ENCODE data around the gene MS4A6A.

- TF ChIP-seq, protein P1, sequence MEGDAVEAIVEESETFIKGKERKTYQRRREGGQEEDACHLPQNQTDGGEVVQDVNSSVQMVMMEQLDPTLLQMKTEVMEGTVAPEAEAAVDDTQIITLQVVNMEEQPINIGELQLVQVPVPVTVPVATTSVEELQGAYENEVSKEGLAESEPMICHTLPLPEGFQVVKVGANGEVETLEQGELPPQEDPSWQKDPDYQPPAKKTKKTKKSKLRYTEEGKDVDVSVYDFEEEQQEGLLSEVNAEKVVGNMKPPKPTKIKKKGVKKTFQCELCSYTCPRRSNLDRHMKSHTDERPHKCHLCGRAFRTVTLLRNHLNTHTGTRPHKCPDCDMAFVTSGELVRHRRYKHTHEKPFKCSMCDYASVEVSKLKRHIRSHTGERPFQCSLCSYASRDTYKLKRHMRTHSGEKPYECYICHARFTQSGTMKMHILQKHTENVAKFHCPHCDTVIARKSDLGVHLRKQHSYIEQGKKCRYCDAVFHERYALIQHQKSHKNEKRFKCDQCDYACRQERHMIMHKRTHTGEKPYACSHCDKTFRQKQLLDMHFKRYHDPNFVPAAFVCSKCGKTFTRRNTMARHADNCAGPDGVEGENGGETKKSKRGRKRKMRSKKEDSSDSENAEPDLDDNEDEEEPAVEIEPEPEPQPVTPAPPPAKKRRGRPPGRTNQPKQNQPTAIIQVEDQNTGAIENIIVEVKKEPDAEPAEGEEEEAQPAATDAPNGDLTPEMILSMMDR (IDR thresholded peaks at IDR 0.05; ENCODE audit: insufficient read depth, low read depth, low read length), result no peak
- TF ChIP-seq EZH2 (IDR thresholded peaks at IDR 0.05; ENCODE audit: insufficient read depth, low read length), result no peak
These were observed 31.5 kb upstream of the MS4A6A start for GRCh38 chr11:60214386-60214785.

Data from astrocyte (in vitro differentiated cells and primary cell).